ENCODE data around the gene CFAP69. TPM values are rescaled to one million over a fixed set of nuclear protein-coding genes. Genes with fewer than 3 reads are reported as not detected.
"Not testable (repeated sequence)": the region's sequence is repeated elsewhere in the genome, so short reads cannot be mapped to it uniquely, and the experiment has no call there.

Gene CFAP69
- polyA plus RNA-seq, 1 donor from 2014 or later, result 6.2 TPM

DNA sequence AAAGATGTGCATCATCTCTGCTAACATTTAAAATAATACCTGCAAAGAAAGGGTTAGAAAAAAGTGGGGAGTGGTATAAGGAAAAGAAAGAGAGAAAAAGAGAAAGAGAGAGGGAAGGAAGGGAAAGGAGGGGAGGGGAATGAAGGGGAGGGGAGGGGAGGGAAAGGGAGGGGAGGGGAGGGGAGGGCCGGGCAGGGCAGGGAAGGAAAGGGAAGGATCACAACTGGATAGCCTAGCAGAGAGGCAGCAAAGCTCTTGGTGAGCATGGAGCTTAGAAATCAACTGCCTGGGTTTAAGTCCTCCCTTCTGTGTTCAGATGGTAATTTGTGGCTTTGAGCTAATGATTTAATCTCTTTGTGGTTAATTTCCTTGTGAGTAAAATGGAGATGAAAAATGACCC lies 81.5 kb downstream of the CFAP69 start:
- Histone ChIP-seq H3K9me2 (ENCODE audit: insufficient read depth, low read length) (no peaks in the 10 kb centered on the region), H3K4me2 (ENCODE audit: low read length) (no peak overlapping the region), H3K9me3 (ENCODE audit: low read length) (no peaks in the 10 kb centered on the region), H3K36me3 (ENCODE audit: insufficient read depth, low read length) (no peaks in the 10 kb centered on the region), H3K27ac (ENCODE audit: low read length) (no peak overlapping the region), H3K9ac (ENCODE audit: low read length) (no peak overlapping the region), H3K4me3 (ENCODE audit: low read length) (no peak overlapping the region), H3K79me2 (replicated peaks; ENCODE audit: insufficient read depth, low read length) (no peaks in the 10 kb centered on the region), H3F3A (ENCODE audit: insufficient read depth, low read length, poor library complexity, severe bottlenecking) (no peaks in the 10 kb centered on the region), H3K27me3 (ENCODE audit: insufficient read depth, low read depth, low read length) (peaks cover 12% of the 10 kb centered on the region), H2AFZ (ENCODE audit: low read depth, low read length) (no peak overlapping the region), H4K20me1 (ENCODE audit: insufficient read depth) (no peaks in the 10 kb centered on the region)
- TF ChIP-seq EZH2 (IDR thresholded peaks at IDR 0.05; ENCODE audit: borderline replicate concordance, insufficient read depth, low read length, poor library complexity, severe bottlenecking), result no peak
- TF ChIP-seq TAF1 (IDR thresholded peaks at IDR 0.05; ENCODE audit: low read depth), result no peak

DNA sequence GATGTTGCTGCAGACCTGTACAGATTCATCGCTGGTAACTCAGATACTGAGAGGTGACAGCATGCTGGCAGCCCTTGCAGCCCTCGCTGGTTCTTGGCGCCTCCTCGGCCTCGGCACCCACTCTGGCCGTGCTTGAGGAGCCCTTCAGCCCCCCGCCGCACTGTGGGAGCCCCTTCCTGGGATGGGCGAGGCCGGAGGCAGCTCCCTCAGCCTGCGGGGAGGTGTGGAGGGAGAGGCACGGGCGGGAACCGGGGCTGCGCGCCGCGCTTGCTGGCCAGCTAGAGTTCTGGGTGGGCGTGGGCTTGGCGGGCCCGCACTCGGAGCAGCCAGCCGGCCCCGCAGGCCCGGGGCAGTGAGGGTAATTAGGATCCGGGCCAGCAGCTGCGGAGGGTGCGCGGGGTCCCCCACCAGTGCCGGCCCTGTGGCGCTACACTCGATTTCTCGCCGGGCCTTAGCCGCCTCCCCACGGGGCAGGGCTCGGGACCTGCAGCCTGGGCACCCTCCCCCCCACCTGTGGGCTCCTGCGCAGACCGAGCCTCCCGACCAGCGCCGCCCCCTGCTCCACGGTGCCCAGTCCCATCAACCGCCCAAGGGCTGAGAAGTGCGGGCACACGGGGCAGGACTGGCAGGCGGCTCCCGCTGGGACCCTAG lies 89.3 kb downstream of the CFAP69 start:
- Histone ChIP-seq H4K20me1 (ENCODE audit: insufficient read depth) (no peaks in the 10 kb centered on the region), H3K9ac (ENCODE audit: low read length) (no peak overlapping the region), H3K27me3 (ENCODE audit: insufficient read depth, low read depth, low read length) (no peaks in the 10 kb centered on the region)

DNA sequence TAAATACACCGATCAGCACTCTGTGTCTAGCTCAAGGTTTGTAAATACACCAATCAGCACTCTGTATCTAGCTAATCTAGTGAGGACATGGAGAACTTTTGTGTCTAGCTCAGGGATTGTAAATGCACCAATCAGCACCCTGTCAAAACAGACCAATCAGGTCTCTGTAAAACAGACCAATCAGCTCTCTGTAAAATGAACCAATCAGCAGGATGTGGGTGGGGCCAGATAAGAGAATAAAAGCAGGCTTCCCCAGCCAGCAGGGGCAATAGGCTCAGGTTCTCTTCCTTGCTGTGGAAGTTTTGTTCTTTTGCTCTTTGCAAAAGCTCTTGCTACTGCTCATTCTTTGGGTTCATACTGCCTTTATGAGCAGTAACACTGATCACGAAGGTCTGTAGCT lies 90.0 kb downstream of the CFAP69 start:
- H3K4me3 ChIP-seq (ENCODE audit: low read length); H3K9me3 ChIP-seq (ENCODE audit: low read length); H2AFZ ChIP-seq (ENCODE audit: low read depth, low read length); H3K27ac ChIP-seq (ENCODE audit: low read length); H3K79me2 ChIP-seq (replicated peaks; ENCODE audit: insufficient read depth, low read length); H3K4me2 ChIP-seq (ENCODE audit: low read length); H3K27me3 ChIP-seq (ENCODE audit: insufficient read depth, low read depth, low read length); H3F3A ChIP-seq (ENCODE audit: insufficient read depth, low read length, poor library complexity, severe bottlenecking); H3K9me2 ChIP-seq (ENCODE audit: insufficient read depth, low read length); H4K20me1 ChIP-seq (ENCODE audit: insufficient read depth); H3K9ac ChIP-seq (ENCODE audit: low read length); H3K36me3 ChIP-seq (ENCODE audit: insufficient read depth, low read length): not testable (repeated sequence)

More for the DNA sequence above, 89.3 kb downstream of the CFAP69 start:
- no peak overlapping the region for H3K4me3 ChIP-seq (ENCODE audit: low read length)
- TF ChIP-seq, protein P1, sequence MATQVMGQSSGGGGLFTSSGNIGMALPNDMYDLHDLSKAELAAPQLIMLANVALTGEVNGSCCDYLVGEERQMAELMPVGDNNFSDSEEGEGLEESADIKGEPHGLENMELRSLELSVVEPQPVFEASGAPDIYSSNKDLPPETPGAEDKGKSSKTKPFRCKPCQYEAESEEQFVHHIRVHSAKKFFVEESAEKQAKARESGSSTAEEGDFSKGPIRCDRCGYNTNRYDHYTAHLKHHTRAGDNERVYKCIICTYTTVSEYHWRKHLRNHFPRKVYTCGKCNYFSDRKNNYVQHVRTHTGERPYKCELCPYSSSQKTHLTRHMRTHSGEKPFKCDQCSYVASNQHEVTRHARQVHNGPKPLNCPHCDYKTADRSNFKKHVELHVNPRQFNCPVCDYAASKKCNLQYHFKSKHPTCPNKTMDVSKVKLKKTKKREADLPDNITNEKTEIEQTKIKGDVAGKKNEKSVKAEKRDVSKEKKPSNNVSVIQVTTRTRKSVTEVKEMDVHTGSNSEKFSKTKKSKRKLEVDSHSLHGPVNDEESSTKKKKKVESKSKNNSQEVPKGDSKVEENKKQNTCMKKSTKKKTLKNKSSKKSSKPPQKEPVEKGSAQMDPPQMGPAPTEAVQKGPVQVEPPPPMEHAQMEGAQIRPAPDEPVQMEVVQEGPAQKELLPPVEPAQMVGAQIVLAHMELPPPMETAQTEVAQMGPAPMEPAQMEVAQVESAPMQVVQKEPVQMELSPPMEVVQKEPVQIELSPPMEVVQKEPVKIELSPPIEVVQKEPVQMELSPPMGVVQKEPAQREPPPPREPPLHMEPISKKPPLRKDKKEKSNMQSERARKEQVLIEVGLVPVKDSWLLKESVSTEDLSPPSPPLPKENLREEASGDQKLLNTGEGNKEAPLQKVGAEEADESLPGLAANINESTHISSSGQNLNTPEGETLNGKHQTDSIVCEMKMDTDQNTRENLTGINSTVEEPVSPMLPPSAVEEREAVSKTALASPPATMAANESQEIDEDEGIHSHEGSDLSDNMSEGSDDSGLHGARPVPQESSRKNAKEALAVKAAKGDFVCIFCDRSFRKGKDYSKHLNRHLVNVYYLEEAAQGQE (IDR thresholded peaks at IDR 0.05; ENCODE audit: borderline replicate concordance), result no peak
- TF ChIP-seq, protein P2, sequence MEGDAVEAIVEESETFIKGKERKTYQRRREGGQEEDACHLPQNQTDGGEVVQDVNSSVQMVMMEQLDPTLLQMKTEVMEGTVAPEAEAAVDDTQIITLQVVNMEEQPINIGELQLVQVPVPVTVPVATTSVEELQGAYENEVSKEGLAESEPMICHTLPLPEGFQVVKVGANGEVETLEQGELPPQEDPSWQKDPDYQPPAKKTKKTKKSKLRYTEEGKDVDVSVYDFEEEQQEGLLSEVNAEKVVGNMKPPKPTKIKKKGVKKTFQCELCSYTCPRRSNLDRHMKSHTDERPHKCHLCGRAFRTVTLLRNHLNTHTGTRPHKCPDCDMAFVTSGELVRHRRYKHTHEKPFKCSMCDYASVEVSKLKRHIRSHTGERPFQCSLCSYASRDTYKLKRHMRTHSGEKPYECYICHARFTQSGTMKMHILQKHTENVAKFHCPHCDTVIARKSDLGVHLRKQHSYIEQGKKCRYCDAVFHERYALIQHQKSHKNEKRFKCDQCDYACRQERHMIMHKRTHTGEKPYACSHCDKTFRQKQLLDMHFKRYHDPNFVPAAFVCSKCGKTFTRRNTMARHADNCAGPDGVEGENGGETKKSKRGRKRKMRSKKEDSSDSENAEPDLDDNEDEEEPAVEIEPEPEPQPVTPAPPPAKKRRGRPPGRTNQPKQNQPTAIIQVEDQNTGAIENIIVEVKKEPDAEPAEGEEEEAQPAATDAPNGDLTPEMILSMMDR (IDR thresholded peaks at IDR 0.05; ENCODE audit: poor library complexity, severe bottlenecking), result no peak
- TF ChIP-seq SMC3 (conservative IDR thresholded peaks at IDR 0.05; ENCODE audit: poor library complexity) (no peak), POLR2AphosphoS5 (IDR thresholded peaks at IDR 0.05) (no peak), RAD21 (conservative IDR thresholded peaks at IDR 0.05) (no peak), MXI1 (conservative IDR thresholded peaks at IDR 0.05; ENCODE audit: poor library complexity, severe bottlenecking) (no peak), EP300 (conservative IDR thresholded peaks at IDR 0.05; ENCODE audit: poor library complexity, severe bottlenecking) (no peak)
- no peak overlapping the region for H2AFZ ChIP-seq (ENCODE audit: low read depth, low read length)
- no peaks in the 10 kb centered on the region for H3K9me2 ChIP-seq (ENCODE audit: insufficient read depth, low read length)
- H3K4me2 ChIP-seq (ENCODE audit: low read length), result no peak overlapping the region
- H3K27ac ChIP-seq (ENCODE audit: low read length), result no peak overlapping the region
- no peaks in the 10 kb centered on the region for H3K79me2 ChIP-seq (replicated peaks; ENCODE audit: insufficient read depth, low read length)
- H3K36me3 ChIP-seq (ENCODE audit: insufficient read depth, low read length), result no peaks in the 10 kb centered on the region
- no peaks in the 10 kb centered on the region for H3K9me3 ChIP-seq (ENCODE audit: low read length)
- H3F3A ChIP-seq (ENCODE audit: insufficient read depth, low read length, poor library complexity, severe bottlenecking), result no peaks in the 10 kb centered on the region
